Measurements from ENCODE around the gene CLPTM1L. TPM values are rescaled to one million over a fixed set of nuclear protein-coding genes. Genes with fewer than 3 reads are reported as not detected.

CLPTM1L gene
- total RNA-seq, 2 donors from 2014 or later = 68.0 to 89.4 TPM

- Histone ChIP-seq H3K36me3 (ENCODE audit: control insufficient read depth, insufficient read depth, low read length) (no peaks in the 10 kb centered on the region), H3K4me3 (ENCODE audit: low read length) (no peak overlapping the region), H3K9ac (ENCODE audit: extremely low read depth, low read length, poor library complexity, severe bottlenecking) (no peak overlapping the region), H3K9me3 (ENCODE audit: control insufficient read depth, low read length) (no peaks in the 10 kb centered on the region), H3K27ac (ENCODE audit: low read depth, low read length) (no peak overlapping the region), H3K27me3 (ENCODE audit: control insufficient read depth, insufficient read depth, low read length, poor library complexity, severe bottlenecking) (peaks cover 45% of the 10 kb centered on the region), H3K4me1 (ENCODE audit: control insufficient read depth, insufficient read depth, low read length) (no peaks in the 10 kb centered on the region)
- Mint-ChIP-seq H3K4me1 (no peaks in the 10 kb centered on the region), H3K4me3 (no peak overlapping the region), H3K36me3 (ENCODE audit: low read depth) (no peaks in the 10 kb centered on the region), H3K27ac (no peak overlapping the region), H3K27me3 (ENCODE audit: insufficient read depth) (peaks cover 38% of the 10 kb centered on the region), H3K9me3 (no peaks in the 10 kb centered on the region)
- no peak for DNase-seq
- no peak for TF ChIP-seq CTCF (conservative IDR thresholded peaks at IDR 0.05)
- WGBS, 2 experiments (ENCODE audit: insufficient coverage in 1 of 2, insufficient read length in 1 of 2) = 78 to 89% methylated on average over 10 to 21 of the region's 21 CpGs
Measured at GRCh38 chr5:1390861-1391600, 46.1 kb upstream of the CLPTM1L start.

- no peak overlapping the region for H3K27ac Mint-ChIP-seq
- no peak overlapping the region for H3K9ac ChIP-seq (ENCODE audit: extremely low read depth, low read length, poor library complexity, severe bottlenecking)
- no peak for DNase-seq
- H3K9me3 ChIP-seq (ENCODE audit: control insufficient read depth, low read length) = no peaks in the 10 kb centered on the region
- no peak overlapping the region for H3K4me3 Mint-ChIP-seq
- H3K4me1 ChIP-seq (ENCODE audit: control insufficient read depth, insufficient read depth, low read length) = no peaks in the 10 kb centered on the region
- H3K36me3 Mint-ChIP-seq (ENCODE audit: low read depth) = no peaks in the 10 kb centered on the region
- H3K9me3 Mint-ChIP-seq = no peaks in the 10 kb centered on the region
- WGBS, 2 experiments (ENCODE audit: insufficient coverage in 1 of 2, insufficient read length in 1 of 2) = 85 to 97% methylated on average over 3 to 7 of the region's 7 CpGs
- no peaks in the 10 kb centered on the region for H3K36me3 ChIP-seq (ENCODE audit: control insufficient read depth, insufficient read depth, low read length)
- peaks cover 42% of the 10 kb centered on the region for H3K27me3 Mint-ChIP-seq (ENCODE audit: insufficient read depth)
- H3K27me3 ChIP-seq (ENCODE audit: control insufficient read depth, insufficient read depth, low read length, poor library complexity, severe bottlenecking) = peaks cover 52% of the 10 kb centered on the region
- peaks cover 3% of the 10 kb centered on the region for H3K4me1 Mint-ChIP-seq
- no peak overlapping the region for H3K4me3 ChIP-seq (ENCODE audit: low read length)
- no peak for TF ChIP-seq CTCF (conservative IDR thresholded peaks at IDR 0.05)
- no peak overlapping the region for H3K27ac ChIP-seq (ENCODE audit: low read depth, low read length)
Measured at GRCh38 chr5:1390333-1390732, 45.4 kb upstream of the CLPTM1L start.

- Histone ChIP-seq H3K27me3 (ENCODE audit: control insufficient read depth, insufficient read depth, low read length, poor library complexity, severe bottlenecking) (peaks cover 64% of the 10 kb centered on the region), H3K4me1 (ENCODE audit: control insufficient read depth, insufficient read depth, low read length) (no peaks in the 10 kb centered on the region), H3K9me3 (ENCODE audit: control insufficient read depth, low read length) (no peaks in the 10 kb centered on the region), H3K4me3 (ENCODE audit: low read length) (no peak overlapping the region), H3K9ac (ENCODE audit: extremely low read depth, low read length, poor library complexity, severe bottlenecking) (no peak overlapping the region), H3K36me3 (ENCODE audit: control insufficient read depth, insufficient read depth, low read length) (no peaks in the 10 kb centered on the region), H3K27ac (ENCODE audit: low read depth, low read length) (no peak overlapping the region)
- H3K4me1 Mint-ChIP-seq = peaks cover 4% of the 10 kb centered on the region
- no peak overlapping the region for H3K27ac Mint-ChIP-seq
- H3K27me3 Mint-ChIP-seq (ENCODE audit: insufficient read depth) = peaks cover 58% of the 10 kb centered on the region
- no peaks in the 10 kb centered on the region for H3K36me3 Mint-ChIP-seq (ENCODE audit: low read depth)
- no peak for TF ChIP-seq CTCF (conservative IDR thresholded peaks at IDR 0.05)
- no peak for DNase-seq
- H3K4me3 Mint-ChIP-seq = no peak overlapping the region
- no peaks in the 10 kb centered on the region for H3K9me3 Mint-ChIP-seq
- 82 to 93% methylated on average over 4 of the region's 4 CpGs for WGBS, 2 experiments (ENCODE audit: insufficient coverage in 1 of 2, insufficient read length in 1 of 2)
Measured at GRCh38 chr5:1388383-1388967, 43.6 kb upstream of the CLPTM1L start.

Measured in endodermal cell (in vitro differentiated cells).